Measurements from ENCODE around the gene SCYL2.

SCYL2 gene

DNA sequence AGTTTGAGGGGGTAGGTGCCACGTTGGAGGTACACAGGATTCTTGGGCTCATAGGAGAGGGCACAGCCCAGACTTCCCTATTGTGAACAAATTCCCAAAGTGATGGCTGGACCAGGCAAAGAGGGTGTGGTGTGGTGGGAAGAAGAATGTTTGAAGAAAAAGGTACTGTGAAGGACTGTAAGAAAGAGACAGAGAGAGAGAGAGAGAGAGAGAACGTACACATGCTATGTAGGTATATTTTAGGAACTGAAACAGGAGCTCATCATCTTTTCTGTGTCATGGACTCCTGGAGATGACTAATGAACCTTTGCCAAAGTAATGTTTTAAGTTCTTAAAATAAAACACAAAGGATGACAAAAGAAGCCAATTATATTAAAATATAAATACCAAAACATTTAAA lies 114.4 kb downstream of the SCYL2 start:
- DNase-seq, result no peak

DNA sequence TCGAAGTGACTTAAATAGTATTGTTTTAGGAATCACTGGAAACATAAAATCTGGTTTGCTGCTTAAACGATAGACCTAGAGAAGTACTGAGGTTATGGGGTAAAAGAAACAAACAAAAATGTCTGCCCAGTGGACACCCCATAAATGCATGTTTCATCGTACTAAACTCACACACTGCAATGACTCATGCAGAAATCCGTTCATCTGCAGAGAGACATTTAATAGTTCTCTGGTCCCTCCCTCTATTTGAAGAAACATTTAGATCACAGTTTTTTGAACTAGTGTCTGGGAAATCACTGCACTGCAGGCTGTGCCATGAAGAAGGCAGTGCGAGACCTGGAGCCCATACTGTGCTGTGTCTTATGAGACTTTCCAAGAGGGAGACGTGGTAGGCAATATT lies 115.4 kb downstream of the SCYL2 start:
- DNase-seq, result no peak

- no peak for DNase-seq
Measured at GRCh38 chr12:100383586-100384558, 116.9 kb downstream of the SCYL2 start.

- DNase-seq, result no peak
Measured at GRCh38 chr12:100384559-100384935, 117.6 kb downstream of the SCYL2 start.

DNA sequence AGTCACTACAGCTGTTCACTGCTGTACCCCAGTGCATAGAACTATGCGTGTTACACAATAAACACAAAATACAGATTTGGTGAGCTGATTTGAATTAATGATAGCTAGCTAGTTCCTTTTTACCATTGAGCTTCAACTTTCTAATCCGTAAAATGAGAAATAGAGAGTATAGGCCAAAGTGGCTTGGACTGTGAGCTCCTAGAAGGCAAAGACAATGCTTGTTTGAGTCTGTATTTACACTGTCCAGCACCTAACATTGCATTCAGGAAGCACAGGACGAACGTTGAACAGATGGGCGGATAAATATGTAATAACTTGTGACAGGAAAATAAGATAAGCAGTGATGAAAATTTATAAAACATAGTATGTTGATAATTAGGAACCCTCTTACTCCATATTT lies 121.4 kb downstream of the SCYL2 start:
- no peak for DNase-seq
